IMR-90 (cell line): ENCODE data around the gene CFAP97. TPM values are rescaled to one million over a fixed set of nuclear protein-coding genes. Genes with fewer than 3 reads are reported as not detected.

Experiments
- ATAC-seq: fragments of 200-7000 bp; cut with Tn5 transposase; 2 replicates; pipeline ENCODE4 v1.9.1; 2020; ENCODE audit warnings: low read depth, mild to moderate bottlenecking, moderate library complexity
- BruUV-seq: library from RNA; stranded (reverse); fragments of 400-500 nt; replicated peaks from 2 replicates; lab custom pipeline; 2021; lab: Mats Ljungman, UMichigan
- CTCF ChIA-PET: fragments of 300-600 bp; formaldehyde crosslinking; extraction: SDS; loops from one replicate; lab custom pipeline; 2021; ENCODE audit warnings: antibody characterized with exemption; lab: Yijun Ruan, JAX
- POLR2A ChIA-PET: fragments of 300-600 bp; sonication (Branson Sonifier 250); formaldehyde crosslinking; loops from one replicate; lab custom pipeline; 2022; ENCODE audit warnings: antibody characterized with exemption; ENCODE audit not compliant: unreplicated experiment; lab: Charles Lee
- DNase-seq: peaks from one replicate; pipeline ENCODE4 v3.0.0; 2013
- H2AFZ ChIP-seq: replicated peaks from 2 replicates; pipeline ENCODE3; 2013; ENCODE audit warnings: low read length, mild to moderate bottlenecking; ENCODE audit not compliant: poor library complexity
- H2AK5ac ChIP-seq: 2 replicates; pipeline ENCODE4 v1.6.1; 2013; ENCODE audit warnings: low read depth, low read length, inconsistent platforms
- H2AK9ac ChIP-seq: replicated peaks from 2 replicates; pipeline ENCODE3; 2013; ENCODE audit warnings: mild to moderate bottlenecking, low read depth, low read length, moderate library complexity; ENCODE audit not compliant: poor library complexity
- H2BK120ac ChIP-seq: 2 replicates; pipeline ENCODE4 v1.6.1; 2013; ENCODE audit warnings: low read depth, low read length, inconsistent platforms
- H2BK15ac ChIP-seq: 3 replicates; pipeline ENCODE4 v1.6.1; 2013; ENCODE audit warnings: low read depth, low read length, inconsistent platforms
- H2BK20ac ChIP-seq: 2 replicates; pipeline ENCODE4 v1.6.1; 2013; ENCODE audit warnings: low read depth, mild to moderate bottlenecking, inconsistent platforms, low read length, moderate library complexity
- H2BK5ac ChIP-seq: 2 replicates; pipeline ENCODE4 v1.6.1; 2013; ENCODE audit warnings: mild to moderate bottlenecking, low read depth, low read length, inconsistent platforms; ENCODE audit not compliant: poor library complexity, severe bottlenecking
- H3K14ac ChIP-seq: replicated peaks from 2 replicates; pipeline ENCODE4 v1.6.1; 2013; ENCODE audit warnings: low read depth, low read length, inconsistent platforms
- H3K18ac ChIP-seq: 2 replicates; pipeline ENCODE4 v1.6.1; 2013; ENCODE audit warnings: low read depth, low read length, control low read depth
- H3K23ac ChIP-seq: 2 replicates; pipeline ENCODE4 v1.6.1; 2013; ENCODE audit warnings: low read depth, low read length, inconsistent platforms
- H3K27ac ChIP-seq: 2 replicates; pipeline ENCODE4 v1.5.1; 2013; ENCODE audit warnings: mild to moderate bottlenecking, control low read depth, low read length; ENCODE audit not compliant: insufficient read depth
- H3K27me3 ChIP-seq: 2 replicates; pipeline ENCODE4 v1.6.1; 2013; ENCODE audit warnings: low read length; ENCODE audit not compliant: control insufficient read depth, insufficient read depth
- H3K36me3 ChIP-seq: 2 replicates; pipeline ENCODE4 v1.6.1; 2013; ENCODE audit warnings: low read length, mixed read lengths; ENCODE audit not compliant: control insufficient read depth, insufficient read depth
- H3K4ac ChIP-seq: 2 replicates; pipeline ENCODE4 v1.6.1; 2013; ENCODE audit warnings: low read depth, low read length, inconsistent platforms
- H3K4me1 ChIP-seq: 2 replicates; pipeline ENCODE4 v1.6.1; 2013; ENCODE audit warnings: low read length, mixed read lengths; ENCODE audit not compliant: control insufficient read depth, insufficient read depth
- H3K4me2 ChIP-seq: 2 replicates; pipeline ENCODE4 v1.6.1; 2013; ENCODE audit warnings: low read depth, mild to moderate bottlenecking, control low read depth, low read length, moderate library complexity
- H3K4me3 ChIP-seq: 2 replicates; pipeline ENCODE4 v1.5.1; 2013; ENCODE audit warnings: low read depth, mild to moderate bottlenecking, control low read depth, low read length, moderate library complexity; ENCODE audit not compliant: insufficient read depth
- H3K56ac ChIP-seq: 2 replicates; pipeline ENCODE4 v1.6.1; 2013; ENCODE audit warnings: low read length, inconsistent platforms; ENCODE audit not compliant: insufficient read depth; ENCODE audit errors: extremely low read depth
- H3K79me1 ChIP-seq, 2 experiments: 2 replicates each; pipeline ENCODE4 v1.6.1; 2013; ENCODE audit warnings: low read length in 2 of 2, inconsistent platforms in 1 of 2, low read depth in 1 of 2
- H3K9ac ChIP-seq: 2 replicates; pipeline ENCODE4 v1.6.1; 2013; ENCODE audit warnings: low read depth, low read length, control low read depth
- H3K9me1 ChIP-seq: 2 replicates; pipeline ENCODE4 v1.6.1; 2013; ENCODE audit warnings: low read length, inconsistent platforms; ENCODE audit not compliant: insufficient read depth
- H3K9me3 ChIP-seq: 2 replicates; pipeline ENCODE4 v1.6.1; 2013; ENCODE audit warnings: low read length; ENCODE audit not compliant: control insufficient read depth, insufficient read depth
- H4K20me1 ChIP-seq: 2 replicates; pipeline ENCODE4 v1.6.1; 2013; ENCODE audit warnings: low read length, inconsistent platforms; ENCODE audit not compliant: insufficient read depth
- H4K5ac ChIP-seq: 2 replicates; pipeline ENCODE4 v1.6.1; 2013; ENCODE audit warnings: mild to moderate bottlenecking, low read depth, low read length, control low read depth
- H4K8ac ChIP-seq, 2 experiments: 2 replicates each; pipeline ENCODE4 v1.6.1; 2013; ENCODE audit warnings: low read depth in 2 of 2, low read length in 2 of 2, control low read depth in 1 of 2, inconsistent platforms in 1 of 2
- H4K91ac ChIP-seq: 2 replicates; pipeline ENCODE4 v1.6.1; 2013; ENCODE audit warnings: low read depth, low read length, inconsistent platforms; ENCODE audit not compliant: insufficient read depth
- BHLHE40 ChIP-seq: fragments of 150-350 bp; IDR thresholded peaks from 2 replicates; pipeline ENCODE4 v1.6.1; 2016; ENCODE audit warnings: mild to moderate bottlenecking, low read depth, low read length
- MAFK ChIP-seq: IDR thresholded peaks from 2 replicates; pipeline ENCODE4 v1.6.1; 2012; ENCODE audit warnings: low read depth, low read length, improper control_type of control experiment
- NFE2L2 ChIP-seq: fragments of 150-350 bp; IDR thresholded peaks from 2 replicates; pipeline ENCODE4 v1.6.1; 2016; ENCODE audit warnings: low read depth, mild to moderate bottlenecking, low read length
- POLR2A ChIP-seq: IDR thresholded peaks from 2 replicates; pipeline ENCODE4 v1.6.1; 2012; ENCODE audit warnings: mild to moderate bottlenecking, low read depth, low read length
- USF2 ChIP-seq: fragments of 150-350 bp; IDR thresholded peaks from 2 replicates; pipeline ENCODE4 v1.6.1; 2017; ENCODE audit warnings: mild to moderate bottlenecking, antibody characterized with exemption, low read length, low read depth
- WGBS, 2 experiments: methylation state at CpG; one replicate each; pipeline versions ENCODE4 v1.1.5 to v1.1.7; 2013; ENCODE audit warnings: missing lambda C conversion rate in 2 of 2; ENCODE audit not compliant: insufficient read length in 1 of 2; ENCODE audit errors: extremely low coverage in 2 of 2; 5-methylcytosine and 5-hydroxymethylcytosine counted together
- dilution Hi-C: fragments of 300-500 bp; cut with HindIII; formaldehyde crosslinking; loops from one replicate; pipeline ENCODE4 v1.14.3; 2018; ENCODE audit warnings: low sequenced_read_pairs; ENCODE audit not compliant: unreplicated experiment
- in situ Hi-C: fragments of 300-500 bp; cut with MboI; formaldehyde crosslinking; loops from 3 replicates; pipeline ENCODE4 v1.14.3; 2019; ENCODE audit warnings: low sequenced_read_pairs, inconsistent platforms, mixed read lengths
- intact Hi-C: fragments of 100-400 bp; cut with micrococcal nuclease; formaldehyde crosslinking; loops from 2 replicates; pipeline ENCODE4 v1.10.0; 2022
- polyA plus RNA-seq, 3 experiments: library from polyadenylated mRNA; depleted of rRNA; stranded (reverse); fragments of >200 nt; gene quantifications; 2 replicates each; pipeline ENCODE4 v1.2.3, GENCODE V29; 2012; ENCODE audit warnings: low replicate concordance in 1 of 3
- total RNA-seq: library from RNA; depleted of rRNA; stranded (reverse); fragments of >200 nt; gene quantifications from 2 replicates; pipeline ENCODE4 v1.2.3, GENCODE V29; 2012

The CFAP97 gene
- total and polyA plus RNA-seq, 2 of the 4 experiments (the other 2 are of a cell fraction) = 14.5 to 16.0 TPM

GRCh38 chr4:185221491-185221890 lies 17.7 kb upstream of the CFAP97 start:
- peak; percentile 61 for ATAC-seq
- Histone ChIP-seq H2BK120ac (peak overlapping the region; percentile 1; the same call in 1 of the 2 replicates), H2AFZ (no peak overlapping the region), H3K4ac (no peak overlapping the region), H3K23ac (no peak overlapping the region), H2AK9ac (no peak overlapping the region), H3K56ac (no peak overlapping the region), H4K20me1 (no peaks in the 10 kb centered on the region), H3K14ac (no peak overlapping the region), H3K4me3 (no peak overlapping the region), H3K27ac (no peak overlapping the region), H4K91ac (no peak overlapping the region), H2BK5ac (peak overlapping the region; percentile 8), H3K18ac (no peak overlapping the region), H4K8ac (peak overlapping the region in 1 of 2 experiments; percentile 9; a peak in 1 of 4 replicates), H3K9ac (no peak overlapping the region), H2BK15ac (no peak overlapping the region), H3K27me3 (no peaks in the 10 kb centered on the region), H3K4me1 (peaks cover 8% of the 10 kb centered on the region), H3K4me2 (peak overlapping the region; percentile 17; the same call in 1 of the 2 replicates), H3K79me1 (peaks cover 18 to 61% of the 10 kb centered on the region in 2 experiments), H3K9me3 (no peaks in the 10 kb centered on the region), H2BK20ac (no peak overlapping the region), H3K36me3 (no peaks in the 10 kb centered on the region), H3K9me1 (no peaks in the 10 kb centered on the region), H2AK5ac (no peak overlapping the region), H4K5ac (no peak overlapping the region)
- TF ChIP-seq MAFK = peak; percentile 55
- TF ChIP-seq BHLHE40 = no peak
- TF ChIP-seq NFE2L2 = no peak
- no peak for TF ChIP-seq USF2
- no peak for TF ChIP-seq POLR2A
- ChIA-PET CTCF (no interaction called here), POLR2A (no interaction called here)
- dilution Hi-C loops = no loop called here
- in situ Hi-C loops = no loop called here
- BruUV-seq = no TSS peak
- WGBS, 2 experiments = 55% methylated on average over 2 of the region's 2 CpGs; no CpG with 5 or more reads in 1 of the 2 experiments
- peak; percentile 37 for DNase-seq
- intact Hi-C loops = no loop called here
